SU-DHL-6 (cell line): Measurements from ENCODE around the gene MCOLN2.

Experiments used
- H2AFZ ChIP-seq: fragments of 200-600 bp; sonication (generic); 2 replicates; pipeline ENCODE4 v1.6.1; 2014; ENCODE audit warnings: low read depth, mild to moderate bottlenecking, moderate library complexity, mixed read lengths, antibody characterized with exemption, low read length; ENCODE audit not compliant: severe bottlenecking
- H3F3A ChIP-seq: fragments of 200-600 bp; shearing (Covaris generic); 2 replicates; pipeline ENCODE4 v1.6.0; 2016; ENCODE audit warnings: antibody characterized with exemption, mild to moderate bottlenecking; ENCODE audit not compliant: insufficient read depth
- H3K27ac ChIP-seq: fragments of 200-600 bp; sonication (generic); 2 replicates; pipeline ENCODE4 v1.5.1; 2016; ENCODE audit warnings: low read depth, mild to moderate bottlenecking, low read length, moderate library complexity, mixed read lengths
- H3K27me3 ChIP-seq: fragments of 200-600 bp; sonication (generic), shearing (Covaris generic); 2 replicates; pipeline ENCODE4 v1.6.0; 2014; ENCODE audit warnings: mild to moderate bottlenecking, low read length
- H3K36me3 ChIP-seq: fragments of 200-600 bp; sonication (generic); 2 replicates; pipeline ENCODE4 v1.6.1; 2014; ENCODE audit warnings: mild to moderate bottlenecking, low read length, mixed read lengths
- H3K4me2 ChIP-seq: fragments of 300-600, 200-600 bp; shearing (Covaris generic), sonication (generic); 2 replicates; pipeline ENCODE4 v1.6.0; 2014; ENCODE audit warnings: low read length, low read depth, mild to moderate bottlenecking; ENCODE audit not compliant: poor library complexity, severe bottlenecking
- H3K4me3 ChIP-seq: fragments of 200-600 bp; sonication (generic); 2 replicates; pipeline ENCODE4 v1.5.1; 2014; ENCODE audit warnings: antibody characterized with exemption, low read length, mild to moderate bottlenecking, mixed read lengths; ENCODE audit not compliant: insufficient read depth, poor library complexity, severe bottlenecking
- H3K79me2 ChIP-seq: fragments of 200-600 bp; sonication (generic); 2 replicates; pipeline ENCODE4 v1.6.1; 2014; ENCODE audit warnings: mild to moderate bottlenecking, low read length, moderate library complexity; ENCODE audit not compliant: insufficient read depth
- H3K9ac ChIP-seq: fragments of 200-600 bp; sonication (generic); 2 replicates; pipeline ENCODE4 v1.7.0; 2014; ENCODE audit warnings: mild to moderate bottlenecking, low read length
- H3K9me2 ChIP-seq: fragments of 200-600 bp; sonication (generic); replicated peaks from 2 replicates; pipeline ENCODE4 v1.6.1; 2014; ENCODE audit warnings: low read length; ENCODE audit not compliant: insufficient read depth
- H3K9me3 ChIP-seq: fragments of 200-600 bp; sonication (generic); 2 replicates; pipeline ENCODE4 v1.6.1; 2014; ENCODE audit warnings: low read length, mixed read lengths; ENCODE audit not compliant: insufficient read depth
- H4K20me1 ChIP-seq: fragments of 200-600 bp; sonication (generic); 2 replicates; pipeline ENCODE4 v1.6.1; 2014; ENCODE audit warnings: low read depth, mild to moderate bottlenecking, antibody characterized with exemption, low read length, moderate library complexity, mixed read lengths
- CTCF ChIP-seq: fragments of 200-600 bp; sonication (generic); IDR thresholded peaks from one replicate; pipeline ENCODE4 v1.5.1; 2017; ENCODE audit warnings: antibody characterized with exemption, mild to moderate bottlenecking, low read length, moderate library complexity; ENCODE audit not compliant: insufficient read depth, poor library complexity, severe bottlenecking
- EZH2phosphoT487 ChIP-seq: fragments of 200-600 bp; sonication (generic), shearing (Covaris generic); conservative IDR thresholded peaks from 2 replicates; pipeline ENCODE4 v1.6.1; 2018; ENCODE audit warnings: mild to moderate bottlenecking, antibody characterized with exemption, low read length, moderate library complexity, mixed read lengths

MCOLN2 gene

GRCh38 chr1:84960371-84960770, 36.5 kb downstream of the MCOLN2 start:
- no peaks in the 10 kb centered on the region for H3F3A ChIP-seq
- no peaks in the 10 kb centered on the region for H4K20me1 ChIP-seq
- no peak overlapping the region for H3K27ac ChIP-seq
- H3K4me2 ChIP-seq = no peak overlapping the region
- H3K9ac ChIP-seq = no peak overlapping the region
- TF ChIP-seq EZH2phosphoT487 (no peak), CTCF (no peak)
- H3K9me2 ChIP-seq = no peaks in the 10 kb centered on the region
- H3K79me2 ChIP-seq = no peaks in the 10 kb centered on the region
- H3K36me3 ChIP-seq = peaks cover 6% of the 10 kb centered on the region; the same call in 1 of the 2 replicates
- H3K27me3 ChIP-seq = no peaks in the 10 kb centered on the region
- H2AFZ ChIP-seq = no peak overlapping the region
- H3K4me3 ChIP-seq = no peak overlapping the region
- no peaks in the 10 kb centered on the region for H3K9me3 ChIP-seq

- H3K9me2 ChIP-seq = no peaks in the 10 kb centered on the region
- no peak overlapping the region for H3K4me3 ChIP-seq
- H3K27ac ChIP-seq = no peak overlapping the region
- peaks cover 6% of the 10 kb centered on the region; the same call in 1 of the 2 replicates for H3K36me3 ChIP-seq
- no peak overlapping the region for H3K4me2 ChIP-seq
- TF ChIP-seq CTCF (no peak), EZH2phosphoT487 (no peak)
- no peaks in the 10 kb centered on the region for H4K20me1 ChIP-seq
- no peak overlapping the region for H2AFZ ChIP-seq
- H3K9me3 ChIP-seq = no peaks in the 10 kb centered on the region
- no peaks in the 10 kb centered on the region for H3K79me2 ChIP-seq
- no peaks in the 10 kb centered on the region for H3F3A ChIP-seq
- H3K9ac ChIP-seq = no peak overlapping the region
- no peaks in the 10 kb centered on the region for H3K27me3 ChIP-seq
Measured at GRCh38 chr1:84959294-84959693, 37.6 kb downstream of the MCOLN2 start.

- H3F3A ChIP-seq = no peaks in the 10 kb centered on the region
- no peaks in the 10 kb centered on the region for H3K9me3 ChIP-seq
- no peaks in the 10 kb centered on the region for H3K27me3 ChIP-seq
- H4K20me1 ChIP-seq = no peaks in the 10 kb centered on the region
- no peak for TF ChIP-seq EZH2phosphoT487
- TF ChIP-seq CTCF = no peak
- H3K4me2 ChIP-seq = no peak overlapping the region
- H3K27ac ChIP-seq = no peak overlapping the region
- H3K4me3 ChIP-seq = no peak overlapping the region
- H3K36me3 ChIP-seq = peaks cover 6% of the 10 kb centered on the region; the same call in 1 of the 2 replicates
- H2AFZ ChIP-seq = no peak overlapping the region
- H3K79me2 ChIP-seq = no peaks in the 10 kb centered on the region
- no peak overlapping the region for H3K9ac ChIP-seq
- H3K9me2 ChIP-seq = no peaks in the 10 kb centered on the region
Measured at GRCh38 chr1:84957966-84958365, 38.9 kb downstream of the MCOLN2 start.

DNA sequence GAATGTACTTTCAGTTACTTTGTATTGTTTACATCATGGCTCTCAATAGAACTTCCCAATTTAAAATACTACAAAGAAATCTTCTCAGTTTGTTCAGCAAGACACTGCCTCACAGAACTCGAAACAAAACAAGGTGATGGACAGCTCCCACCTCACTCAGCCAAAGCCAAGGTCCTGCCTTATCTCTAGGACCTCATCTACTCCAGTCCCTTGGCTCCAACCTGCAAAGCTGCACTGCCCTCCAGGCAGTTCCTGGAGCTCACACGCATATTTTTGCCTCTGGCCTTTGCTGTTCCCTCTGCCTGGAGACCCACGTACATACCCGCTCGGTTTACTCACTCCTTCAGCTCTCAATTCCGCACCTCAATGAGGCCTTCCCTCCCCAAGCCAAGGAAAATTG, 40.3 kb downstream of the MCOLN2 start:
- no peak overlapping the region for H3K27ac ChIP-seq

More for the DNA sequence above, 40.3 kb downstream of the MCOLN2 start:
- Histone ChIP-seq H2AFZ (no peak overlapping the region), H3K4me2 (no peak overlapping the region), H3K36me3 (peaks cover 13% of the 10 kb centered on the region; the same call in 1 of the 2 replicates), H4K20me1 (no peaks in the 10 kb centered on the region), H3F3A (no peaks in the 10 kb centered on the region), H3K79me2 (no peaks in the 10 kb centered on the region), H3K27me3 (no peaks in the 10 kb centered on the region), H3K9ac (no peak overlapping the region), H3K9me2 (no peaks in the 10 kb centered on the region), H3K4me3 (no peak overlapping the region), H3K9me3 (no peaks in the 10 kb centered on the region)
- TF ChIP-seq EZH2phosphoT487 (no peak), CTCF (no peak)
